B cell (primary cell): ENCODE measurements around the gene RCN2.

Source experiments
- EZH2 ChIP-seq: IDR thresholded peaks from 2 replicates; pipeline ENCODE4 v1.6.1; 2012; ENCODE audit warnings: borderline replicate concordance, low read depth, mild to moderate bottlenecking, moderate library complexity, low read length; ENCODE audit not compliant: insufficient read depth, poor library complexity, severe bottlenecking
- TF ChIP-seq, protein P1 (sequence below): fragments of 200-600 bp; IDR thresholded peaks from one replicate; pipeline ENCODE4 v1.8.0; 2022; ENCODE audit warnings: antibody characterized with exemption, mild to moderate bottlenecking

DNA sequence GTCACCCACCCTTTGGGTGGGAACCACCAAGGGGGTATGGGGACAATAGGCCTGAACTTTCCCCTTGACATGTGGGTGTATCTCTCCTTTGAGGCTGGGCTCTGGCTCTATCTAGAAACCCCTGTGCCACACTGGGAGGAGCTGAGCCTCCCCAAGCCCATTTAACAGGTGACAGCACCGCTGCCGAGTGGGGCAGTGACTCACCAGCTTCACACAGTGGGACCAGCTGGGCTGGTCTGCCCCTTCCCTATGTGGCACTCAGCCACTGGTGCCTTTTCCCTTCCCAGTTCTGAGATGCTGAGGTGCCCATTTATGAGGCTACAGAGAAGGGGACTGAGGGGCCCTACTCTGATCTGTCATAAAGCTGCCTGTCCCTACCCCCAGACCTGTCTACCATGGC is 68.4 kb downstream of the RCN2 start:
- TF ChIP-seq, protein P1, sequence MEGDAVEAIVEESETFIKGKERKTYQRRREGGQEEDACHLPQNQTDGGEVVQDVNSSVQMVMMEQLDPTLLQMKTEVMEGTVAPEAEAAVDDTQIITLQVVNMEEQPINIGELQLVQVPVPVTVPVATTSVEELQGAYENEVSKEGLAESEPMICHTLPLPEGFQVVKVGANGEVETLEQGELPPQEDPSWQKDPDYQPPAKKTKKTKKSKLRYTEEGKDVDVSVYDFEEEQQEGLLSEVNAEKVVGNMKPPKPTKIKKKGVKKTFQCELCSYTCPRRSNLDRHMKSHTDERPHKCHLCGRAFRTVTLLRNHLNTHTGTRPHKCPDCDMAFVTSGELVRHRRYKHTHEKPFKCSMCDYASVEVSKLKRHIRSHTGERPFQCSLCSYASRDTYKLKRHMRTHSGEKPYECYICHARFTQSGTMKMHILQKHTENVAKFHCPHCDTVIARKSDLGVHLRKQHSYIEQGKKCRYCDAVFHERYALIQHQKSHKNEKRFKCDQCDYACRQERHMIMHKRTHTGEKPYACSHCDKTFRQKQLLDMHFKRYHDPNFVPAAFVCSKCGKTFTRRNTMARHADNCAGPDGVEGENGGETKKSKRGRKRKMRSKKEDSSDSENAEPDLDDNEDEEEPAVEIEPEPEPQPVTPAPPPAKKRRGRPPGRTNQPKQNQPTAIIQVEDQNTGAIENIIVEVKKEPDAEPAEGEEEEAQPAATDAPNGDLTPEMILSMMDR, result no peak
- no peak for TF ChIP-seq EZH2
